ENCODE measurements around the gene RUNDC3A.

Gene RUNDC3A

DNA sequence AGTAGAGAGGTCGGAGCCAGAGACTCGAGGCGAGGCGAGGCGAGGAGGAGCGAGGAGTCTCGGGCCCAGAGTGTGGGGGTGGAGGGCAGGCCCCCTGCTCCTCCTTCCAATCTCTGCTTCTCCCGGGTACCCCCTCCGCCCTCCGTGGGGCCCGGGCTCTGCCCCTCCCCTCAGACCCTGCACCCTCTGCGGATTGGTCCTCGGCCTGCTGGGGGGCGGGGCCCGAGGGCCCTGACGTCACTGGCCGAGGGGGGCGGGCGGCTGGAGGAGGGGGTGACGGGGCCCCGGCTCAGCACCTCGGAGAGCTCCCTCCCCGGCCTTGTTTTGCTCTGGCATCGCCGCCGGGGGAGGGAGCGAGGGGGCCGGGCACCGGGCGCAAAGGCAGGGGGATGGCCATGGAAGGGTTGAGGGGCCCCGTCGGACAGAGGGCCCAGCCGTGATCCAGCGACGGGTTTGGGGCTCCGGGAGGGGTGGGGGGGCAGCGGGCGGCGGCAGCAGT is at the start of gene RUNDC3A:
TSS of gene RUNDC3A (plus strand) at position 282 of the 499 bp plus-strand sequence. CDS start 232 bp downstream, outside the sequence.
- no peak for DNase-seq

DNA sequence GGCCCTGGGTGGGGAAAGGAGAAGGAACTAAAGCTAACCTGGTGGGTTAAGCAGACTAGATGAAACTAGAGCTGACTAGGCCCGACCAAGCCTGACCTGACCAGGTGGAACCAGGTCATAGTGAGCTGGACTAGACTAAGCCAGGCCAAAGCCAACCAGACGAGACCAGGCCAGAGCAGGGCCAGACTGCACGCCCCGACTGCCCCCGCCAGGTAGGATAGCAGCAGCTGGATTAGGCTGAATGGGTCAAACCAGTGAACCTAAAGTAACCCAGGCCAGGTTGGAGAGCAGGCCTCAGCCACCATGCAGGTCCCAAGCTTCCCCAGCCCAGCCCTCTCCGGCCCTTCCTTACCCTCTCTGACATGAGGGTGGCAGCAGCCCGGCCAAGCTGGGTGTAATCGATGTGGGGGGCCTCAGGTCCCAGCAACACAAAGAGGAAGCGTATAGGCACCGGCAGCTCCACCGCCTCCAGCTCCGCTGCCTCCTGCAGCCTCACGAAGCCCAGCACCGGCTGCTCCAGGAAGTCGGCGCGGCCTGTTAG is 49.5 kb upstream of the RUNDC3A start:
- DNase-seq, result no peak

DNA sequence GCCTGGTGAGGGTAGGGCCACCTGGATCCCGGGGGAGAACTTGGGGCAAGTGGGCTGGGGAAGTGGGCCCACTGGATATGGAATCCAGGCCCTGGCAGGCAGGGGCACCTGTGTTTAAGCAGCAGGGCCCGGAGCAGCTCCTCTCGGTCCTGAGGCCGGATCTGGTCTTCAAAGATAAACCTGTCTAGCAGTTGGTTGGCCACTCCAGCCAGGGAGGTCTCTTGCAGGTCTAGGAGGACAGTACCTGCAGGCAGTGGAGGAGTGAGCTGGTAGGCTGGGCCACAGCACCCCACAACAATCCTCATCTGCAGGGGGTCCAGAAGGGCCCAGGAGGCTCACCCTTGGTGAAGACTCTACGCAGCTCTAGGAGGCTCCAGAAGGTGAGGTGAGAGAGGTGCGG is 48.1 kb upstream of the RUNDC3A start:
- DNase-seq, result no peak

DNA sequence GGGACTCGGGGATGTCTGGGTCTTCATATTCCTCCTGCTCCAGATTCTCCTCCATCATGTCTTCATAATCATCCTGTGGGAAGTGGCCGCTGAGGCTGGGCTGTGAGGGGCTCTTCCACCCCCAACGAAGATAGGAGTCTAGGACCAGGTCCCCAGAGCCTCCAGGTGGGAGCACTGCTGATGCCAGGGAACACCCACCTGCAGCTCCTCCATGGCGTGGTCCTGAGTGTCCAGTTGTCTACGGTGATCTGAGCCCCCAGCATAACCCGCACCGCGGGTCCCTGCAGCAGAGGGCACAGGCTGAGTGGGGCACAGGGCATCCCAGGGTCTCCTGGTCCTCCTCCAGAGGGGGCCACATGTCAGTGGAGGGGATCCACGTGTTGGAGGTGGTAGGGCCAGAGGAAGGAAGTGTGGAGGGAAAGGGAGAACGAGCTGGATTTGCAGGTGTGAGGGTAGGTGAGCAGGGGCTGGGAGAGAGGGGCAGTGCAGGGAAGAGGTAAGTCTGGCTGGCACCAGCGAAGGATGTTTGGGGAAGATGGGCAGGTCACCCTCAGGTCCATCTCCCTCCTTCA is 45.7 kb upstream of the RUNDC3A start:
- no peak for DNase-seq

DNA sequence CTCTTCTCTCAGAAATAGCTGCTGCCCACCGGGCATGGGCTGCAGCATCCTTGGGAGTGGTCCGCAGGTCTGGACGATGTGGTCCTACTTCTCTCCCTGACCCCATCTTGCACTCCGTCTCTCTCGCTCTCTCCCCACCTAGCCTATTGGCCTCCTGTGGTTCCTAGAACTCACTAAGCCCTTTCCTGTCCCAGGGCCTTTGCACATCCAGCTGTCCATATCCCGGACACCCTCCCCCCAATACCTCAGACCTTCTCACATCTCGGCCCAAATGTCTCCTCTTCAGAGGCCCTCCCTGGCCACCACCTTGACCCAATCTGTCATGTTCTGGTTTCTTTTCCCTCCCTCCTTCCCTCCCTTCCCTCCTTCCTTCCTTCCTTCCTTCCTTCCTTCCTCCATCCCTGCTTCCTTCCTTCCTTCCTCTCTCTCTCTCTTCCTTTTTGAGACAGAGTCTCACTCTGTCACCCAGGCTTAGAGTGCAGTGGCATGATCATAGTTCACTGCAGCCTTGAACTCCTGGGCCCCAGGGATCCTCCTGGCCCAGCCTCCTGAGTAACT is 45.0 kb upstream of the RUNDC3A start:
- DNase-seq, result no peak

DNA sequence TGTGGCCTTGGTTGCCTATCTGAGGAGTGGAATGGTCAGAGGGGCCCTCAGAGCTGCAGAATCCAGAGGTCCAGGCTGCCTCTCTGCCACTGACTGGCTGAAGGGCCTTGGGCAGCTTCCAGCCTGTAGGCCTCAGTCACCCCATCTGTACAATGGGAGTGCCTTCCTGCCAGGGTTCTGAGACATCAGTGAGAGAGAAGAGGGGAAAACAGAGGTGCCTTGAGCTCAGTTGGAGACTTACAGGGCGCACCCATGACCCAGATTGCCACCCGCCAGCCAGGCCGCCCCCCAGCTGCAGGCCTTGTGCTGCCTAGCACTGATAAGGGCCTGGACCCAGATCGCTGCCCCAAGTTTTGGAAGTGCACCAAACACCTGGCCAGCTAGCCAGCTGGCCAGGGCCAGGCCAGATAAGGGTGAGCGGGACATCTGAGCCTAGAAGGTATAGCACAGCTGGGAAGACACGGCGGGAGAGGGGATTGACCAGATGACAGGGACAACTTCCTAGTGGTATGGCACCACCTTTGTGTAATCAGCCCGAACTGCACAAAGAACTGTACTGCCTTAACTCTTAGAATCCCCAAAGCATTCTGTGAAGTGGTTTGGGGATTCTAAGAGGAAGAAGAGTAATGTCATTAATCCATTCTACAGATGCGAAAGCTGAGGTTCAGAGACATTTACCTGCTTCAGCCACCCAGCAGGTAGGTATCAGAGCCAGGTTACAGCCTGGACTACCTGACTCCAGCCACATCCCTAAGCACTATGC is 41.8 kb upstream of the RUNDC3A start:
- no peak for DNase-seq

DNA sequence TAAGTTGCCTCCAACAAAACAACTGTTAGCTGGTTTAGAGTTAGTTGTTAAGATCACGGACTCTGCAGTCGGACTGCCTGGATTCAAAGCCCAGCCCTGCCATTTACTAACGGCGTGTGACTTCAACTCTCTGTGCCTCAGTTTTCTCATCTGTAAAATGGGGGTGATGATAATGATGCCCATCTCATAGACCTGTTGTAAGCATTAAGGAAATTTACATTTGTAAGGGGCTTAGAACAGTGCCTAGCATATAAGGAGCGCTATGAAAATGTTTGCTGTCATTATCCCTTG is 41.3 kb upstream of the RUNDC3A start:
- no peak for DNase-seq

DNA sequence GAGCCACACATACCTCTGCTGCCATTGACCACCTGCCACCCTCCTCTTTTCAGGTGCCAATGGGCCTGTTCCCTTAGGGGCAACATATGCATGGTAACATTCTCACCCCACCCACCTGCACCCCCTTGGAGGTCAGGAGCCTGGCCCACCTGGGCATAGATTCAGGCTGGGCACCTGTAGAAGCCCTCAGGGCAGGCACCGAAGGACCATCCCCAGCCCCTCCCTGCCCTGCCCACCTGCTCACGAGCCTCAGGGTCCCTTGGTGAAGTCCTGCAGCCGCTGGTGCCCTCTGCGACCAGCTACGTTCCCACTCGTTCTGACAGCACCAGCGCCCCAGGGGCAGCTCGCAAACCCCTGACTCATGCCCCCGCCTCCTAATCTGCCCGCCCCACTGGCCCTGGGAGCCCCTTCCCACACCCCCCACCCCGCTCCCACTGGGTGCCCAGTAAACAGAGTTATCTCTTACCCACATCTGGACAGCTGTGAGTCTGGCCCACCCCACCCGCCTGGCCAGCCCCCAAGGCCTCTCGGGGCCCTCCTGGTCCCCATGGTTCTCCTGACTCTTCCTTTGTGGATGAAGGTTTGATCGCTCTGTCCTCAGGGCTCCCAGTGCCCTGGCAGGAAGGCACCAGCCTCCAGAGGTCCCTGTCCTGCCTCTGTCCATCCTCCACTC is 40.4 kb upstream of the RUNDC3A start, which contains the start of gene SLC4A1:
TSS of gene SLC4A1 (minus strand) at position 318 of the 673 bp plus-strand sequence. CDS start 5,269 bp downstream, outside the sequence.
- DNase-seq, result no peak

DNA sequence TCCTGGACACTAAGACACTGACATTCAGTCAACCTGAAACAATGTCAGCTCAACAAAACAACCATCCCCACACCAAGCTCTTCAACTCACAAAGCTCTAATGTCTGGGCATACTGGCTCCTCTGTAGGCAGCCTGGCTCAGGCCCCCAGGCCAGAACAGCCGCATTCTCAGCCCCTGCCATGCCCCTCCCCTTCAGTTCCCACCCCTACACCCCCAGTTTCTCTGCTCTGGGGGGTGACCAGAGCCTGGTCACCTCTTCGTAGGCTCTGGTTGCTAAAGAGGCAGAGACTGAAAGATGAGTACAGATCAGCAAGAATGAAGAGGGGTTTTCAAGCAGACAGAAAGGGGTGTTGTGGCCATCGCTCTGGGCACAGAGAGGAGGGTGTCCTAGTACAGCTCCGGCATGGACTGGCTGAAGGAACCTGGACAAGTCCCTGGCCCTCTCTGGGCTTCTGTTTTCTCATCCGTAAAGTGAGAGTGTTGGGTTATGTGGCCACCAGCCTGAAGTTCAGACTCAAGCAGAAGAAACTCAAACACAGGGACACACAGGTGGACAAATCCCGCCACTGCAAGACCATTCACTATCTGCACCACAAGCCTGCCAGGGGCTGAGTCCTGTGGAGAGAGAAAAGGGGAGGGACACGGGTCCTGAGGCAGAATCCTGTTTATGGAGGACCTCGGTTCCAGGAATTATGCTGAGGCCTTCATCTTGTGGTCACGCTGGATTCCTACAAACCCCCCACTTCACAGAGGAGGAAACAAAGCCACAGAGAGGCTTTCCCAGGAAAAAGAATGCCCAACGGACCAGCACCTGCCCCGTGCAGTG is 39.5 kb upstream of the RUNDC3A start:
- DNase-seq, result no peak

DNA sequence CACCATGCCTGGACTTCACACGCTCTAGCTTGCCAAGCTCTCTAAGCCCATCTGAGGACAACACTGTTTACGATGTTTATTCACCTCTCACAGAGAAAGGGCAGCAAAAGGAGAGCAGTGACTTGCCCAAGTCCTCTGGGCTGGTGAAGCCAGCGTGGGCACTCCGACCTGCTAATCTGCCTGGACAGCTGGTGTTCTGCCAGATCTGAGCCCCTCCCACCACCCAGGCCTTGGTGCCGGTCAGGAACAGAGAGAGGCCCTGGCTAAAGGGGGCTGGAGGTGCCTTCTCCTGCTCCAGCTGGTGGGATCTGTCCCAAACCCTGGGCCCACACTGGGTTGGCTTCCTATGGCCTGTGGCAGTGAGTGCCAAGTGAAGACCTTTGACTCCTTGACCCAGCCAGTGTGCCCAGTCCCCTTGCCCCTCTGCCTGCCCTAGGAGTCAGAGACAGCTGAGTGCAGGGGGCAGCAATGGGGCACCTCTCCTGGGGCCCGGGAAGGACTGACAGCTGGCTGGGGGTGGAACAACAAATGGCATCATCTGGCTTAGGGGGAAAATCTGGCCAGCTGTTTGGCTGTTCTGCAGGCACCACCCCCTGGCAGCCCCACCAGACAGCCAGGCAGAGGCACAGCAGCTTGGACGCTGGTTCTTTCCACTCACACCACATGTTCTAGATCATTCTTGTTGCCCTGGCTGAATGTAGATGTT is 38.7 kb upstream of the RUNDC3A start:
- DNase-seq, result no peak

DNA sequence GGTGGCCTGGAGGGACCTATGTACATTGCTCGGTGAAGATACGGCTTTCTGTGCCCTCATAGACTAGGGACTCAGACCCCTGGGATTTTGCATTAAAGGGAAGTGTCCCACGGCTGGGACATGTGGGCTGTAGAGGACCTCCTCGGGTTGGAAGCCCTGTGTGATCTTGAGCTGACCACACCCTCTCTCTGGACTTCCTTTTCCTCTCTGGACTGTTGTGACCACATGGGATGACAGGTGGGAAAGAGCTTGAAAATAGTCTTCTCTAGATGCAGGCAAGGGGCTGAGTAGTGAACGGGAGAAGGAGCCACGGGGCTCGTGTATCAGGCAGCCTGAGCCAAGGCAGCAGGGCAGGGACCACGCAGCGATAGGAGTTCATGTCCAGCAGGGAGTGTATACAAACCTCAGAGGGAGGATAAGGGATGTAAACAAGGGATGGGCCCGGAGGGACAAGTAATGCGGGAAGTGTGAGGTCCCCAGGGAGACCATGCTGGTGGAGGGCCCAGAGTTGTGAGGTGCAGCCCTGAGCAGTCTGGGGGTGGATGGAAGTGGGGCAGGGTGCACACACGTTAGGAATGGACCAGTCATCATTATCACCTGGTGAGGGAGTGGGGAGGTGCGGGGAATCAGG is 36.0 kb upstream of the RUNDC3A start:
- DNase-seq, result no peak

DNA sequence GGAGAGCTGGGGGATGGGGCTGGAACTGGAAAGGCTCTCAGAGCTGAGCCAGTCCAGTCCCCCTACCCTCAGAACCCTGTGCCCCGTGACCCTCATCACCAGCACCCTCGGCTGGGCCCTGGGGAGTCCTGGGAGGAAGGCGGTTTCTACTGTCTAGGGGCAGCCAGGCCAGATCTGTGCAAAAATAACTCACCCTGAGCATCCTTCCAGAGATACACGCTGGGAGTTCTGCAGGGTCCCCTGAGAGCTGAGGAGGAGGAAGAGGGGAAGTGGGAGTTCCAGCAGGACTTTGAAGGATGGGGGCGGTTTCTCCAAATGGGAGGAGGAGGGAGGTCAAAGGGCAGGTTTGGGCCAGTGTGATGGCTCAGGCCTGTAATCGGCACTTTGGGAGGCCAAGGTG is 35.4 kb upstream of the RUNDC3A start:
- no peak for DNase-seq

DNA sequence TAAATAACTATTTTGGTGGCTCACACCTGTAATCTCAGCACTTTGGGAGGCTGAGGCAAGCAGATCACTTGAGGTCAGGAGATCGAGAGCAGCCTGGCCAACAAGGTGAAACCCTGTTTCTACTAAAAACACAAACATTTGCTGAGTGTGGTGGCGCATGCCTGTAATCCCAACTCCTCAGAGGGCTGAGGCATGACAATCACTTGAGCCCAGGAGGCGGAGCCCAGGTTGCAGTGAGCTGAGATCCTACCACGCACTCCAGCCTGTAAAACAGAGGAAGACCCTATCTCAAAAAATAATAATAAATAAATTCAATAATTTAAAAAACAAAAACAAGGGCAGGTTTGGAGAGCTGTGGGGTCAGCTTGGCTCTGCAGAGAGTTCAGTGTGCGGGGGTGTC is 34.8 kb upstream of the RUNDC3A start:
- no peak for DNase-seq

DNA sequence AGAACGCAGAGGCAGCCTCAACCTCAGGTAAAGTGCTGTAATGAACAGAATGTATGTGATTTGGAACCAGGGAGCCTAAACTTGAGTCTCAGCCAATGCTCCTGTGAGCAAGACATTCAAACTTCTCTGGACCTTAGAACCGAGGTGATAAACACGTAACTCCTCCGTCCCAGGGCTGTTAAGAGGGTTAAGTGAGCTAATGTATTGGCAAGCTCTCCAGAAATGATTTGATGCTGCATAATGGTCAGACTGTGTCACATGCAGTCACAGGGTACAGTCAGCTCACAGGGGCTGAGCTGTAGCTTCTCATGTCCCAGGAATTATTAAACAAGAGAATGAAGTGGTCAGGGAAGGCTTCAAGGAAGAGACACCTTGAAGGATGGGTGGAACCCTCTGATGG is 30.4 kb upstream of the RUNDC3A start:
- no peak for DNase-seq

DNA sequence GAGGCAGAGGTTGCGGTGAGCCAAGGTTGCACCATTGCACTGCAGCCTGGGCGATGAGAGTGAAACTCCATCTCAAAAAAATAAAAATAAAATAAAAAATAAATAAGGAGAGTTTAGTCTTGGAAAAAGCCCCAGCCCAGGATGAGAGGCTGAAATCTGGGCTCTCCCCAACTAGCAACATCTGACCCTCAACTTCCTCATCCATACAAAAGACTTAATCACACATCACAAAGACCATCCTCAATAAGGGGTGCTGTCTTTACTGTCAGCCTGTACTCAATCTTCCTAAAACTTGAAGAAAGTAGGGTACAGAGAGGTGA is 29.1 kb upstream of the RUNDC3A start:
- no peak for DNase-seq

DNA sequence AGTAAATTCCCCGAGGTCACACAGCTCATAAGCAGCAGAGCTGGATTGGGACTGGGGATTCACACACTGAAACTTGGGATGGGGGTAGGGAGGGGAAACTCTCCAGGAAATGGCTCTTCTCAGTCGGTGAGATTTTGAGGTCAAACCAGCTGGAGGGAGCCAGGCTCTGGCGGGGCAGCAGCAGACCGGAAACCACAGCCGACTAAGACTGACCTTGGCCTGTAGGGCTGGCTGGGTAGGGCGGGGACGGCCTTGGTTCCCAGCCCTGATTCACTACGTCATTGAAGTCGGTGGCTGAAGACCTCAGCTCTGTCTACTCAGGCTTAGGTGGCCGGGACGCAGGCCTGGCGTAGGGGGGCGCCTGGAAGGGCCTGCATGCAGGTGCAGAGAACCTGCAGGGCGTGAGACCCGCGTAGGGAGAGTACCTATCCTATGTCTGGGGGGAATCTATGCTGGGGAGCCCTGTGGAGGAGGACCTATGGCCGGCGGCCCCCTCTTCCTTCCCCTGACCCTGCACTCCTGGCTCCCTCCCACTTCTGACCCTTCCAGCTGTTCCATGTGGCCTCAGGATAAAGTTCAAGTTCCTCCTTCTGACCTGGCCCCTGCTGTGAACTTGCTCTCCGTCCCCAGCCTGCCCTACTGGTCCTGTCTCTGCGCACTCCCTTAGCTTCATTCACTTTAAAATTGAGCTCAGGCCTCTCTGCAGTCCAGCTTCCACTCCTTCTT is 28.6 kb upstream of the RUNDC3A start:
- peak; percentile 32 for DNase-seq

DNA sequence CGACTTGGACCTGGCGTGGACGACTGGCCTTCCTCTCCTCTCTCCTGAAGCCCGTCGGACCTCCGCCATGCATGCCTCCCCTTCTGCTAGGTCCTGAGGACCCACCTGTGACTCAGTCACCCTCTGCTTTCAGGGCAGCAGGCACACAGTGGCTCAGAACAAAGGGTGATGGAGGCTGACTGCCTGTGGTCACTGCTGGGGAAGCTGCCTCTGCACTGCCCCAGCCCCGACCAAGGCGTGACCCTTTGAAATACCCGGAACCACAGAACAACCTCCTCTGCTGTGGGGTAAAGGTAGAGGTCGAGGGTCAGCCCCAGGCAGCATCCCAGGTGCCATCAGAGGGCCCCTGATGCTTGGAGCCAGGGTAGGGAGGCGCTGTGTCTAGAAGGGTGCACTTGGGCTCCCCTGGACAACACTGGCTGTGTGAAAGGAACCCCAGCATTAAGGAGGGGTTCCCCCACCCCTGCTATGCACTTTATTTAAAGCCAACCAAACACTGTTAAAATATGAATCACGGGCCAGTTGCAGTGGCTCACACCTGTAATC is 27.9 kb upstream of the RUNDC3A start:
- DNase-seq, result no peak

DNA sequence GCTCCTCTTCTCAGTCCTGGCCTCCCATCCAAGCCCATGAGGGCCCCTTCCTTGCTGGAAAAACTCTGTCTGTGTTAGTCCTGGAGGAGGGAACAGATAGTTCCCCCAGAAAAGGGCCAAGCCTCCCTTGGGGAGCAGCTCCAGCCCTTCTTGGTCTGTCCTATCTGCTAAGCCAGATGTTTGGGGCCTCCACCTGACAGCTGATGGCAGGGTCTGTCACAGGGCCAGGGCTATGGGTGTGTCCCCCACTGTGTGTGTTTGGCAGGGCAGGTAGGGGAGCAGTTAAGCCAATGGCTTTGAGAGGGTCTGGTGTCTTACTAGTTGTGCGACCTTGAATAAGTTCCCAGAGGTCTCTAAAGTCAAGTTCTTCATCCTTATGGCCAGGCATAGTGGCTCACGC is 26.8 kb upstream of the RUNDC3A start:
- no peak for DNase-seq

DNA sequence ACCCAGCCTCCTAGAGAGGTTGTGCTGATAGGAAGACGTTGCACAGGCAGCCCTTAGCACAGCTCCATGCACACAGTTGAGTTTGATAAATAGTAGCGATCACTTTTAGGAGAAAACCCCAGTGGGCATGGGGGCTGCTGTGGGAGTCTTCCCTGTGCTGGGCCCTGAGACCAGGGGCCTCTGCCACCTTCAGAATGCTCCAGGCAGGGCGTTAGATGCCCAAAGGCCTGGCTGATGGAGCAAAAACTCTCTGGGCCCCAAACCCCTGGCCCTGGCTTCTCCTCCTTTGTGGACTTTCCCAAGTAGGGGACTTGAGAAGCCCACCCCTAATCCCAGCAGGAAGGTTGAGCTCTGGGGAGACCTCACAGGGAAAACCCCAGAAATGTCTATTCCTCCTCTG is 26.1 kb upstream of the RUNDC3A start:
- DNase-seq, result no peak

DNA sequence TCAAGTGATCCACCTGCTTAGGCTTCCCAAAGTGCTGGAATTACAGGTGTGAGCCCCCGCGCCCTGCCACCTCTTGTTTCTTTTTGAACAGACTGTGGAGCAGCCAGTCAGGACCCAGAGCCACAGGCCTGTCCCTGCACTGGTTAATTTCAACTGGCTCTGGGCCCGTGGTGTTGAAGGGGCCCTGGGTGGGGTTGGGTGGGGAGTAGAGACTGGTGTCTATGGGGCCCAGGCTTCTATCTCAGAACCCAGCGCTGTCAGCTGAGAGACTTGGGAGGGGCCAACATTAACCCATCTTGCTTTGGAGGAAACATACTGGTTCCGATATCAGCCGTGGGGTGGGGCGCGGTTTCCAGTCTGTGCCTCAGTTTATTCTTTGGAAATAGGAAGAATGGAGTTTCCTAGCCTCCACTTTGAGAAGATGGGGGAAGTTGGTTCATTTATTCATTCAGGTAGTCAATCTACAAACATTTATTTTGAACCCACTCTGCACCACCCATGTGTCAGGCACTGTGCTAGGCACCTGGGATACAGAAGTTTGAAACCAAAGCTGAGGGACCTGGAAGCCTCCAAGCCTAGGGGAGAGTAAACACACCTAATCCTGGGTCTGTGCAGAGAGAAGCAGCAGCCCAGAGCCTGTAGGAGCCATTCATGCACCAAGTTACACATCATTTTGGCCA is 24.9 kb upstream of the RUNDC3A start:
- DNase-seq, result no peak
